B cell (primary cell): Measurements from ENCODE around the gene DCP1A. TPM values are rescaled to one million over a fixed set of nuclear protein-coding genes. Genes with fewer than 3 reads are reported as not detected.

Source experiments
- ATAC-seq: fragments of 200-7000 bp; cut with Tn5 transposase; one replicate; pipeline ENCODE4 v1.10.0; 2021; ENCODE audit warnings: low read depth, mild to moderate bottlenecking, moderate number of reproducible peaks, moderate library complexity
- CTCF ChIA-PET: fragments of 350-600 bp; sonication (Branson Sonifier 250); formaldehyde crosslinking; loops from one replicate; lab custom pipeline; 2021; ENCODE audit warnings: antibody characterized with exemption, inconsistent platforms; lab: Charles Lee
- POLR2A ChIA-PET: fragments of 350-600 bp; sonication (Branson Sonifier 250); formaldehyde crosslinking; loops from one replicate; lab custom pipeline; 2021; ENCODE audit warnings: antibody characterized with exemption; lab: Charles Lee
- DNase-seq: peaks from one replicate; pipeline ENCODE4 v3.0.0; 2013
- H2AFZ ChIP-seq: 2 replicates; pipeline ENCODE4 v1.6.1; 2012; ENCODE audit warnings: mild to moderate bottlenecking, low read depth, low read length; ENCODE audit not compliant: insufficient read depth, poor library complexity, severe bottlenecking
- H3K27ac ChIP-seq, 2 donors: 1 replicate in 1 of 2; 2 replicates in 1 of 2; pipeline ENCODE4 v1.5.1; 2012 to 2013; ENCODE audit warnings: low read length in 2 of 2, mild to moderate bottlenecking in 2 of 2, moderate library complexity in 1 of 2
- H3K27me3 ChIP-seq, 4 experiments: fragments of 200-600 bp in 1 of 4; sonication (generic) in 1 of 4; replicated peaks in 1 of 4; 1 replicate in 2 of 4; 2 replicates in 2 of 4; pipeline versions ENCODE4 v1.6.1 to v1.7.0; 2013 to 2016; ENCODE audit warnings: low read length in 3 of 4, mild to moderate bottlenecking in 2 of 4, mixed read lengths in 1 of 4, moderate library complexity in 1 of 4; ENCODE audit not compliant: insufficient read depth in 4 of 4, control insufficient read depth in 3 of 4; ENCODE audit errors: control extremely low read depth in 1 of 4
- H3K36me3 ChIP-seq, 2 experiments: replicated peaks in 1 of 2; 1 replicate in 1 of 2; 2 replicates in 1 of 2; pipeline versions ENCODE4 v1.6.1 to v1.7.1; 2013; ENCODE audit warnings: low read length in 1 of 2; ENCODE audit not compliant: insufficient read depth in 2 of 2, control insufficient read depth in 1 of 2; ENCODE audit errors: control extremely low read depth in 1 of 2, extremely low read depth in 1 of 2
- H3K4me1 ChIP-seq, 2 donors: fragments of 200-600 bp in 1 of 2; sonication (generic) in 1 of 2; 1 replicate in 1 of 2; 2 replicates in 1 of 2; pipeline versions ENCODE4 v1.5.1 to v1.6.1; 2013 to 2017; ENCODE audit warnings: low read length in 2 of 2; ENCODE audit not compliant: control insufficient read depth in 2 of 2, insufficient read depth in 2 of 2
- H3K4me2 ChIP-seq: replicated peaks from 2 replicates; pipeline ENCODE3; 2012; ENCODE audit warnings: mild to moderate bottlenecking, low read depth, low read length; ENCODE audit not compliant: poor library complexity, severe bottlenecking
- H3K4me3 ChIP-seq, 5 experiments: fragments of 200-600 bp in 1 of 5; sonication (generic) in 1 of 5; 1 replicate in 3 of 5; 2 replicates in 2 of 5; pipeline versions ENCODE4 v1.5.1 to v1.7.0; 2011 to 2016; ENCODE audit warnings: low read length in 4 of 5, mild to moderate bottlenecking in 4 of 5, low read depth in 2 of 5, control low read depth in 1 of 5, moderate library complexity in 1 of 5; ENCODE audit not compliant: insufficient read depth in 1 of 5; ENCODE audit errors: control extremely low read depth in 1 of 5, extremely low read depth in 1 of 5
- H3K79me2 ChIP-seq: fragments of 200-600 bp; sonication (generic); one replicate; pipeline ENCODE4 v1.6.0; 2016; ENCODE audit warnings: low read length; ENCODE audit not compliant: control insufficient read depth, insufficient read depth
- H3K9ac ChIP-seq: fragments of 200-600 bp; sonication (generic); 2 replicates; pipeline ENCODE4 v1.6.1; 2017; ENCODE audit warnings: mild to moderate bottlenecking, low read length, moderate library complexity
- H3K9me3 ChIP-seq, 3 donors: one replicate each; pipeline versions ENCODE4 v1.6.1 to v1.7.1; 2013; ENCODE audit warnings: low read length in 2 of 3; ENCODE audit not compliant: control insufficient read depth in 2 of 3, insufficient read depth in 1 of 3; ENCODE audit errors: control extremely low read depth in 1 of 3
- H4K20me1 ChIP-seq: 2 replicates; pipeline ENCODE4 v1.6.0; 2012; ENCODE audit warnings: mild to moderate bottlenecking, low read length; ENCODE audit not compliant: insufficient read depth, control insufficient read depth, poor library complexity, severe bottlenecking
- H3K27ac Mint-ChIP-seq: one replicate; pipeline ENCODE4 v1.8.0; 2021; ENCODE audit warnings: mixed read lengths
- H3K27me3 Mint-ChIP-seq: one replicate; pipeline ENCODE4 v1.8.0; 2021; ENCODE audit warnings: mixed read lengths
- H3K4me1 Mint-ChIP-seq: one replicate; pipeline ENCODE4 v1.8.0; 2021; ENCODE audit warnings: mixed read lengths
- H3K4me3 Mint-ChIP-seq: one replicate; pipeline ENCODE4 v1.8.0; 2021; ENCODE audit warnings: mixed read lengths
- H3K9me3 Mint-ChIP-seq: one replicate; pipeline ENCODE4 v1.8.0; 2022; ENCODE audit warnings: mixed read lengths; ENCODE audit not compliant: insufficient read depth
- EZH2 ChIP-seq: IDR thresholded peaks from 2 replicates; pipeline ENCODE4 v1.6.1; 2012; ENCODE audit warnings: borderline replicate concordance, low read depth, mild to moderate bottlenecking, moderate library complexity, low read length; ENCODE audit not compliant: insufficient read depth, poor library complexity, severe bottlenecking
- WGBS: methylation state at CpG from one replicate; pipeline ENCODE4 v1.1.5; 2013; ENCODE audit warnings: missing lambda C conversion rate; ENCODE audit not compliant: insufficient coverage; 5-methylcytosine and 5-hydroxymethylcytosine counted together
- intact Hi-C: fragments of 100-400 bp; cut with micrococcal nuclease; formaldehyde crosslinking; loops from one replicate; pipeline ENCODE4 v1.10.0; 2022
- polyA plus RNA-seq: library from polyadenylated mRNA; depleted of rRNA; stranded (reverse); fragments of >200 nt; gene quantifications from 2 replicates; pipeline ENCODE4 v1.2.3, GENCODE V29; 2012
- total RNA-seq, 2 donors: library from RNA; stranded (reverse); fragments of 120-200 nt in 1 of 2; gene quantifications; 1 replicate in 1 of 2; 2 replicates in 1 of 2; pipeline versions ENCODE4 v1.2.3 to v1.2.4, GENCODE V29; 2013 to 2022
- TF ChIP-seq, protein P1 (sequence below): fragments of 200-600 bp; IDR thresholded peaks from one replicate; pipeline ENCODE4 v1.8.0; 2022; ENCODE audit warnings: antibody characterized with exemption, mild to moderate bottlenecking

Gene DCP1A
- total and polyA plus RNA-seq, 2 donors (not counting 1 experiment from before 2014, with no cell fraction given) = 16.6 to 44.6 TPM

DNA sequence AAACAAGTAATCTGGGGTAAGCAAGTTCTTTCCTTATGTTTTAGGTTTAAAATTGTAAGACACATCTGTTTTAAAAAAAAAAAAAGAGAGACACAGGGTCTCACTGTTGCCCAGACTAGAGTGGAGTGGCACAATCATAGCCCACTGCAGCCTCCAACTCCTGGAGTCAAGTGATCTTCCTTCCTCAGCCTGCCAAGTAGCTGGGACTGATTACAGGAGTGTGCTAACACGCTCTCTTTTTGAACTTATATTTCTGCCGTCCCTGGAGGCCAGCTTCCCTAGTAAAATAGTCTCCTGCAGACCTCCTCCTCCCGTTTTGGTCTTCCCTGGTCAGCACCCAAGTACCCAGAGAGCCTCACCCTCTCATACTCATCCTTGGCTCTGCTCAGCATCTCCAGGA, 35.5 kb downstream of the DCP1A start:
- POLR2A ChIA-PET = no interaction called here
- TF ChIP-seq, protein P1, sequence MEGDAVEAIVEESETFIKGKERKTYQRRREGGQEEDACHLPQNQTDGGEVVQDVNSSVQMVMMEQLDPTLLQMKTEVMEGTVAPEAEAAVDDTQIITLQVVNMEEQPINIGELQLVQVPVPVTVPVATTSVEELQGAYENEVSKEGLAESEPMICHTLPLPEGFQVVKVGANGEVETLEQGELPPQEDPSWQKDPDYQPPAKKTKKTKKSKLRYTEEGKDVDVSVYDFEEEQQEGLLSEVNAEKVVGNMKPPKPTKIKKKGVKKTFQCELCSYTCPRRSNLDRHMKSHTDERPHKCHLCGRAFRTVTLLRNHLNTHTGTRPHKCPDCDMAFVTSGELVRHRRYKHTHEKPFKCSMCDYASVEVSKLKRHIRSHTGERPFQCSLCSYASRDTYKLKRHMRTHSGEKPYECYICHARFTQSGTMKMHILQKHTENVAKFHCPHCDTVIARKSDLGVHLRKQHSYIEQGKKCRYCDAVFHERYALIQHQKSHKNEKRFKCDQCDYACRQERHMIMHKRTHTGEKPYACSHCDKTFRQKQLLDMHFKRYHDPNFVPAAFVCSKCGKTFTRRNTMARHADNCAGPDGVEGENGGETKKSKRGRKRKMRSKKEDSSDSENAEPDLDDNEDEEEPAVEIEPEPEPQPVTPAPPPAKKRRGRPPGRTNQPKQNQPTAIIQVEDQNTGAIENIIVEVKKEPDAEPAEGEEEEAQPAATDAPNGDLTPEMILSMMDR = no peak
- no peak for TF ChIP-seq EZH2
- H4K20me1 ChIP-seq = peaks cover 7% of the 10 kb centered on the region
- no peaks in the 10 kb centered on the region for H3K79me2 ChIP-seq
- H3K36me3 ChIP-seq = peaks cover 10 to 57% of the 10 kb centered on the region in 2 experiments
- CTCF ChIA-PET = interaction anchor here (1.2 kb wide), 1 partner anchor 10 kb away, joined by 4 read pairs; no protein-coding TSS in a partner anchor
- intact Hi-C loops = no loop called here
- H3K27me3 ChIP-seq = no peaks in the 10 kb centered on the region
- H3K27ac ChIP-seq = no peak overlapping the region
- no peak overlapping the region for H3K4me2 ChIP-seq
- H3K9me3 ChIP-seq = no peaks in the 10 kb centered on the region
- WGBS = 94% methylated on average over 3 of the region's 3 CpGs
- H3K27ac Mint-ChIP-seq = no peak overlapping the region
- ATAC-seq (no peak), DNase-seq (no peak)
- H3K4me1 ChIP-seq = no peaks in the 10 kb centered on the region
- no peak overlapping the region for H3K9ac ChIP-seq
- H2AFZ ChIP-seq = no peak overlapping the region
- peaks cover 3% of the 10 kb centered on the region for H3K4me1 Mint-ChIP-seq
- no peak overlapping the region for H3K4me3 ChIP-seq
- H3K27me3 Mint-ChIP-seq = no peaks in the 10 kb centered on the region
- H3K9me3 Mint-ChIP-seq = no peaks in the 10 kb centered on the region
- H3K4me3 Mint-ChIP-seq = no peak overlapping the region

GRCh38 chr3:53303957-53304356, 43.4 kb downstream of the DCP1A start:
- TF ChIP-seq, protein P1 = no peak
- TF ChIP-seq EZH2 = no peak
- Mint-ChIP-seq H3K27ac (no peak overlapping the region), H3K27me3 (no peaks in the 10 kb centered on the region), H3K9me3 (no peaks in the 10 kb centered on the region), H3K4me1 (peaks cover 4% of the 10 kb centered on the region), H3K4me3 (no peak overlapping the region)
- Histone ChIP-seq H3K9ac (no peak overlapping the region), H4K20me1 (no peaks in the 10 kb centered on the region), H2AFZ (no peak overlapping the region), H3K27me3 (no peaks in the 10 kb centered on the region), H3K4me1 (no peaks in the 10 kb centered on the region), H3K36me3 (peaks cover 13 to 51% of the 10 kb centered on the region in 2 experiments), H3K9me3 (no peaks in the 10 kb centered on the region), H3K4me3 (no peak overlapping the region), H3K79me2 (no peaks in the 10 kb centered on the region), H3K27ac (no peak overlapping the region), H3K4me2 (no peak overlapping the region)
- ATAC-seq (no peak), DNase-seq (no peak)
- POLR2A ChIA-PET = no interaction called here
- CTCF ChIA-PET = no interaction called here
- intact Hi-C loops = no loop called here
- WGBS = 100% methylated on average over 1 of the region's 3 CpGs
